CD4-positive, alpha-beta T cell (primary cell): ENCODE data around the gene PRSS27. TPM values are rescaled to one million over a fixed set of nuclear protein-coding genes. Genes with fewer than 3 reads are reported as not detected.

ENCODE experiments used
- ATAC-seq: fragments of 200-7000 bp; cut with Tn5 transposase; one replicate; pipeline ENCODE4 v1.10.0; 2022; ENCODE audit warnings: mild to moderate bottlenecking; ENCODE audit not compliant: poor library complexity
- CTCF ChIA-PET: fragments of 350-600 bp; sonication (Branson Sonifier 250); formaldehyde crosslinking; loops from one replicate; lab custom pipeline; 2021; ENCODE audit warnings: antibody characterized with exemption, inconsistent platforms; lab: Charles Lee
- POLR2A ChIA-PET: fragments of 350-600 bp; sonication (Branson Sonifier 250); formaldehyde crosslinking; loops from one replicate; lab custom pipeline; 2021; ENCODE audit warnings: antibody characterized with exemption, inconsistent platforms; lab: Charles Lee
- DNase-seq, 14 experiments: peaks; one replicate each; pipeline ENCODE4 v3.0.0-alpha.2; 2013 to 2020; ENCODE audit warnings: mixed read lengths in 2 of 14
- H3K27ac ChIP-seq, 2 donors: one replicate each; pipeline versions ENCODE4 v1.5.1 to v1.7.0; 2013; ENCODE audit warnings: low read length in 2 of 2, low read depth in 1 of 2, mild to moderate bottlenecking in 1 of 2
- H3K27me3 ChIP-seq, 2 experiments: 1 replicate in 1 of 2; 2 replicates in 1 of 2; pipeline versions ENCODE4 v1.6.1 to v1.7.0; 2013; ENCODE audit warnings: low read length in 2 of 2, control low read depth in 1 of 2, mild to moderate bottlenecking in 1 of 2, moderate library complexity in 1 of 2; ENCODE audit not compliant: insufficient read depth in 2 of 2, control insufficient read depth in 1 of 2
- H3K36me3 ChIP-seq: one replicate; pipeline ENCODE4 v1.6.1; 2013; ENCODE audit warnings: low read length, control low read depth; ENCODE audit not compliant: insufficient read depth
- H3K4me1 ChIP-seq: one replicate; pipeline ENCODE4 v1.6.1; 2013; ENCODE audit warnings: low read length, control low read depth; ENCODE audit not compliant: insufficient read depth
- H3K4me3 ChIP-seq: one replicate; pipeline ENCODE4 v1.5.1; 2013; ENCODE audit warnings: mild to moderate bottlenecking, low read length, moderate library complexity
- H3K9me3 ChIP-seq, 2 experiments: 1 replicate in 1 of 2; 2 replicates in 1 of 2; pipeline versions ENCODE4 v1.6.1 to v1.7.0; 2013; ENCODE audit warnings: low read length in 2 of 2, mild to moderate bottlenecking in 2 of 2, control low read depth in 1 of 2, moderate library complexity in 1 of 2; ENCODE audit not compliant: control insufficient read depth in 1 of 2, insufficient read depth in 1 of 2
- H3K27ac Mint-ChIP-seq: one replicate; pipeline ENCODE4 v1.8.0; 2020; ENCODE audit warnings: mixed read lengths
- H3K27me3 Mint-ChIP-seq: one replicate; pipeline ENCODE4 v1.8.0; 2021; ENCODE audit warnings: mixed read lengths
- H3K36me3 Mint-ChIP-seq: one replicate; pipeline ENCODE4 v1.8.0; 2021; ENCODE audit warnings: low read depth, mixed read lengths
- H3K4me1 Mint-ChIP-seq: one replicate; pipeline ENCODE4 v1.8.0; 2021; ENCODE audit warnings: low read depth, mixed read lengths
- H3K4me3 Mint-ChIP-seq: one replicate; pipeline ENCODE4 v1.8.0; 2020; ENCODE audit warnings: mild to moderate bottlenecking, mixed read lengths
- H3K9me3 Mint-ChIP-seq: one replicate; pipeline ENCODE4 v1.8.0; 2020; ENCODE audit warnings: mixed read lengths
- CTCF ChIP-seq: fragments of 200-600 bp; IDR thresholded peaks from one replicate; pipeline ENCODE4 v1.8.0; 2022; ENCODE audit warnings: antibody characterized with exemption, mild to moderate bottlenecking
- intact Hi-C, 2 experiments: fragments of 100-400 bp; cut with DNase I in 1 of 2; cut with micrococcal nuclease in 1 of 2; formaldehyde crosslinking; loops; one replicate each; pipeline versions ENCODE4 v1.15.1 to v1.9.0; 2023 to 2025; cut with DNase I, micrococcal nuclease
- total RNA-seq, 174 experiments: library from RNA in 2 of 174; stranded (reverse) in 2 of 174; gene quantifications; one replicate each; pipeline ENCODE4 v1.2.3 and lab custom pipeline; 2021 to 2026

PRSS27 gene
- total RNA-seq, 2 experiments from 2014 or later, result 0.28 to 0.44 TPM

GRCh38 chr16:2701713-2702437, 18.1 kb downstream of the PRSS27 start:
- no peak for TF ChIP-seq CTCF
- no peak for DNase-seq
- peaks cover 92% of the 10 kb centered on the region for H3K36me3 ChIP-seq
- no peaks in the 10 kb centered on the region for H3K9me3 ChIP-seq
- H3K27me3 ChIP-seq, result no peaks in the 10 kb centered on the region
- POLR2A ChIA-PET, result no interaction called here
- CTCF ChIA-PET, result no interaction called here
- no peaks in the 10 kb centered on the region for H3K27me3 Mint-ChIP-seq
- no peak for ATAC-seq
- no peak overlapping the region for H3K4me3 ChIP-seq
- no peaks in the 10 kb centered on the region for H3K9me3 Mint-ChIP-seq
- H3K4me3 Mint-ChIP-seq, result no peak overlapping the region
- intact Hi-C loops, result no loop called here
- no peak overlapping the region for H3K27ac Mint-ChIP-seq
- H3K4me1 Mint-ChIP-seq, result no peaks in the 10 kb centered on the region
- peaks cover 42% of the 10 kb centered on the region for H3K36me3 Mint-ChIP-seq
- H3K27ac ChIP-seq, result no peak overlapping the region
- no peaks in the 10 kb centered on the region for H3K4me1 ChIP-seq

GRCh38 chr16:2701272-2701671, 18.8 kb downstream of the PRSS27 start:
- DNase-seq (no peak), ATAC-seq (no peak)
- Mint-ChIP-seq H3K4me3 (no peak overlapping the region), H3K27me3 (no peaks in the 10 kb centered on the region), H3K4me1 (no peaks in the 10 kb centered on the region), H3K27ac (no peak overlapping the region), H3K36me3 (peaks cover 46% of the 10 kb centered on the region), H3K9me3 (no peaks in the 10 kb centered on the region)
- TF ChIP-seq CTCF, result no peak
- Histone ChIP-seq H3K27me3 (no peaks in the 10 kb centered on the region), H3K27ac (no peak overlapping the region), H3K9me3 (no peaks in the 10 kb centered on the region), H3K4me1 (no peaks in the 10 kb centered on the region), H3K4me3 (no peak overlapping the region), H3K36me3 (peaks cover 94% of the 10 kb centered on the region)
- intact Hi-C loops, result no loop called here
- POLR2A ChIA-PET, result interaction anchor here (0.6 to 0.9 kb wide), 2 partner anchors 13 to 28 kb away, joined by 3 read pairs; no protein-coding TSS in a partner anchor
- CTCF ChIA-PET, result no interaction called here

GRCh38 chr16:2700786-2701185, 19.2 kb downstream of the PRSS27 start:
- intact Hi-C loops, result no loop called here
- no peaks in the 10 kb centered on the region for H3K27me3 Mint-ChIP-seq
- TF ChIP-seq CTCF, result no peak
- DNase-seq, result no peak
- POLR2A ChIA-PET, result interaction anchor here (0.6 to 0.9 kb wide), 2 partner anchors 14 to 27 kb away, joined by 3 read pairs; no protein-coding TSS in a partner anchor
- no peaks in the 10 kb centered on the region for H3K9me3 Mint-ChIP-seq
- no peak overlapping the region for H3K4me3 Mint-ChIP-seq
- CTCF ChIA-PET, result no interaction called here
- ATAC-seq, result no peak
- Histone ChIP-seq H3K4me1 (no peaks in the 10 kb centered on the region), H3K36me3 (peaks cover 90% of the 10 kb centered on the region), H3K27me3 (no peaks in the 10 kb centered on the region), H3K9me3 (no peaks in the 10 kb centered on the region), H3K27ac (no peak overlapping the region), H3K4me3 (no peak overlapping the region)
- H3K4me1 Mint-ChIP-seq, result no peaks in the 10 kb centered on the region
- no peak overlapping the region for H3K27ac Mint-ChIP-seq
- peaks cover 46% of the 10 kb centered on the region for H3K36me3 Mint-ChIP-seq
